Retinal pigment epithelial cell (primary cell): ENCODE data around the gene HDAC9.

Source experiments
- DNase-seq: peaks from one replicate; pipeline ENCODE4 v3.0.0-alpha.2; 2010; ENCODE audit warnings: low read depth
- H3K4me3 ChIP-seq: 2 replicates; pipeline ENCODE4 v1.5.1; 2011; ENCODE audit warnings: mild to moderate bottlenecking, low read length, control low read depth, moderate library complexity
- TF ChIP-seq, protein P1 (sequence below): conservative IDR thresholded peaks from 2 replicates; pipeline ENCODE4 v1.5.1; 2011; ENCODE audit warnings: low read depth, low read length, control low read depth, inconsistent platforms

The HDAC9 gene

DNA sequence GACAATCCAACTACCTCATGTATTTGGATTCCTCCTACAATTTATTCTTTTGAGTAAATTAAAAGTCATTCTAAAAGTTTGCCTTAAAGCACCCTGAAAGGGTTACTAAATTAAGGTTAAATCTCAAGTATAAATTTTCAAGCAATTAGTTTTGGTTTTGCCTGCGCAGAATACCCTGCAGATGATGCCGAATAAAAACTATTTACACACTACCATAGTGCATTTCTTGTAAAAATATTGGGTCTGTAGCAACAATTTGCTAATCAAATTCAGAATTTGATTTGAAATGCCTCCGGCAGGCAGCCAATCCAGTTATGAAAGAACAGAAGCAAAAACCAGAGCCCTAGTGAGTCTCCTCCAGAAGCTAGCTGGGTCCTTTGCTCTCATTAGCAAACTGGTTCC lies 499.7 kb downstream of the HDAC9 start:
- TF ChIP-seq, protein P1, sequence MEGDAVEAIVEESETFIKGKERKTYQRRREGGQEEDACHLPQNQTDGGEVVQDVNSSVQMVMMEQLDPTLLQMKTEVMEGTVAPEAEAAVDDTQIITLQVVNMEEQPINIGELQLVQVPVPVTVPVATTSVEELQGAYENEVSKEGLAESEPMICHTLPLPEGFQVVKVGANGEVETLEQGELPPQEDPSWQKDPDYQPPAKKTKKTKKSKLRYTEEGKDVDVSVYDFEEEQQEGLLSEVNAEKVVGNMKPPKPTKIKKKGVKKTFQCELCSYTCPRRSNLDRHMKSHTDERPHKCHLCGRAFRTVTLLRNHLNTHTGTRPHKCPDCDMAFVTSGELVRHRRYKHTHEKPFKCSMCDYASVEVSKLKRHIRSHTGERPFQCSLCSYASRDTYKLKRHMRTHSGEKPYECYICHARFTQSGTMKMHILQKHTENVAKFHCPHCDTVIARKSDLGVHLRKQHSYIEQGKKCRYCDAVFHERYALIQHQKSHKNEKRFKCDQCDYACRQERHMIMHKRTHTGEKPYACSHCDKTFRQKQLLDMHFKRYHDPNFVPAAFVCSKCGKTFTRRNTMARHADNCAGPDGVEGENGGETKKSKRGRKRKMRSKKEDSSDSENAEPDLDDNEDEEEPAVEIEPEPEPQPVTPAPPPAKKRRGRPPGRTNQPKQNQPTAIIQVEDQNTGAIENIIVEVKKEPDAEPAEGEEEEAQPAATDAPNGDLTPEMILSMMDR, result no peak
- DNase-seq, result no peak
- no peak overlapping the region for H3K4me3 ChIP-seq

DNA sequence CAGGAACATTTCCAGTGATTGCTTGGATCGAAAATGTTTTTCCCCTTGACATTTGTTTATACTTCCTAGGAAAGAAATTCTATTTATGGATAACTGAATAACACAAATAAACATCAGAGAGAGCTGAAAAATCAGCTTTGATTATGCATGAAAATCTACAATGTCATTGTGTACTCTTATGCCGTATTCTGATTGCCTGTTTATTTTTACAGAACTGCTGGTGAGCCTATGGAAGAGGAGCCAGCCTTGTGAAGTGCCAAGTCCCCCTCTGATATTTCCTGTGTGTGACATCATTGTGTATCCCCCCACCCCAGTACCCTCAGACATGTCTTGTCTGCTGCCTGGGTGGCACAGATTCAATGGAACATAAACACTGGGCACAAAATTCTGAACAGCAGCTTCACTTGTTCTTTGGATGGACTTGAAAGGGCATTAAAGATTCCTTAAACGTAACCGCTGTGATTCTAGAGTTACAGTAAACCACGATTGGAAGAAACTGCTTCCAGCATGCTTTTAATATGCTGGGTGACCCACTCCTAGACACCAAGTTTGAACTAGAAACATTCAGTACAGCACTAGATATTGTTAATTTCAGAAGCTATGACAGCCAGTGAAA lies 500.4 kb downstream of the HDAC9 start:
- no peak for DNase-seq
- H3K4me3 ChIP-seq, result no peak overlapping the region
- TF ChIP-seq, protein P1, result no peak

GRCh38 chr7:18996583-18996982 lies 501.0 kb downstream of the HDAC9 start:
- TF ChIP-seq, protein P1, result no peak
- no peak overlapping the region for H3K4me3 ChIP-seq
- no peak for DNase-seq

DNA sequence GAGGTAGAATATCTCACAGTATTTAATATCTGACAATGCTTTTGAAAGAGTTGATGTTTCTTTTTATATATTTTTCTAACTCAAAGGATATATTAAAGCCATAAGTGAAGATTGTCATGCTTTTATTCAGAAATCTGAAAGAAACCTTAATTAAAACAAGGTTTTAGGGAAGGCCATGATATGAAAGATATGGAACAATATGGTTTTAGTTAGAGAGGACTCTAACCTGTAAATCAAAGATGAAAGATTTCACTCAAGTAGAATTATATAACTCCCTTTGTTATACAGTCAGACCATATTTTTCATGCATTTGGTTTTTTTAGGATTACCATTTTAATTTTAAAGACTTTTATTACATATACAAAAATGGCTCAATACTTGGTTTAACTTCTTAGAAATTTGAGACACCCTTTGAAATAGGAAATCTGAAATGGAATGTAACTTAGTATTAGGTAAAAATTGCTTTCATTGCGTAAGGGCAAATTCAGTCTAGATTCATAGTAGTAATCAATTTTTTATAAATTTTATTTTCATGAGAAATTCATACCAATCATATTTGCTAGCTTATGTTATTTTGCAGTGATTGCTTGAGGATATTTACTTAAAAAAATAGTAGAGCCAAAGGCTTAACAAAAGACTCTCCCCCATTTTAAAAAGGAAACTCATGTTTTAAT lies 502.1 kb downstream of the HDAC9 start:
- no peak for DNase-seq
- H3K4me3 ChIP-seq, result no peak overlapping the region
- TF ChIP-seq, protein P1, result no peak

DNA sequence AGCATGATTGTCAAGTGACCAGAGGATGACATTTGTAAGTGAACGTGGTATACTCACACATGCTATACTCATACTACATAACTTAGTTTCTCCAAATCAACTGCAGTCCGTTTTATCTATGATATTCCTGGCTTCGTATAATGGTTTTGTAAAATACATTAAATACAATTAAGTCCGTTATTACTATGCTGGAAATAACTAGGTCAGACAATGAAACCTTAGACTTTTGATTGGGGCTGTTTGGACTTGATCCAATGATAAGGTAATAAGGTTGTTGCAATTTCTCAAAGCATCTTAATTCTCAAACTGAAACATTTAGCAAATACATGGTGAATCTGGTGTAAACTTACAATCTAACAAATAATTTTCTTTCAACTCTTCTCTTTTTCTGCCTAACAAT lies 504.9 kb downstream of the HDAC9 start:
- no peak overlapping the region for H3K4me3 ChIP-seq
- TF ChIP-seq, protein P1, result no peak
- no peak for DNase-seq

DNA sequence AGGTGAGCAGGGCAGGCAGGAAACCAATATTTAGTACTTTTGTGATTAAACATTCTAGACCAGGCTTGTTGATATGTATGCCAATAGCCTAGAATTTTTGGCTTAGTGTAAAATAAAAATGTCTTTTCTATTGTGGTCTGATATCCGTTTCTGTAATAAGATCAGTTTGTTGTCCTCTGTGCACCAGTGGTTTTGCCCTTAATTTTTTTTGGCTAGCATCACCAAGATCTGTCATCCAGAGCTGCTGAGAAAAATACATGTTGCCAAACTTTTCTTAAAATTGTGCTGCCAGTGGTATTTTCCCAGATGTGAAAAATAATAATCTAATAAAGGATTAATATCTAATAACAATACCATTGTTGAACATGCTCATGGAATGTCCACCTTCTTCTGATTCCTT lies 506.3 kb downstream of the HDAC9 start:
- TF ChIP-seq, protein P1, result no peak
- H3K4me3 ChIP-seq, result no peak overlapping the region
- DNase-seq, result no peak

DNA sequence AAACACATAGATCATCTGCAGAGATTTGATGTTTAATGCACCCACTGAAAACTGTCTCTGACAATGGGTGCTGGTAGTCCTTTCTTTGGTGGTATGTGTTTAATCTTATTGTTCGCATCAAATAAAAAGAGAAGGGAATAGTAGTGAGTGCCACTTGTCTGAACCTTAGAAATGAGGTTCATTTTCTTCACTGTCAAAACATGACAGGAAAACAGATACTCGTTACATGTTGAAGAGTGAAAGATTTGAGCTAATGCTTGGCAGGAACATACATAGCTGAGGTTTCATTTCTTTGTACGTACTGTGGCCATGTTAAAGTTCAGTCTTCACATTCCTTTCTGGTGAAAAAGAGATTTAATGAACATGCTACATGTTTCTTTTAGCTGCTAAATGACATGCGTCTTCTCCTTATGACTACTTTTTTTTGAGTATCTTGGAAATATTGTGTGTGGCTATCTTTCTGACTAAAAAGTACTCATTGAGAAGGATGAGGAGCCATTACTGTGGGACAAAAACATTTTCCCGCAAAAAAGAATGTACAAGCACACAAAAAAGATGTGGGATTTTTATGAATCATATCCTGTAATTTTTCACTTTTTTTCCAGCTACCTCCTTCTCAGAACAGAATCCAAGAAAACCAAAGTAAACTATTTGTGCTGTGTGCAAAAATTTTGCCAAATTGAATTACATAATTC lies 513.8 kb downstream of the HDAC9 start:
- DNase-seq, result no peak
- H3K4me3 ChIP-seq, result no peak overlapping the region

More for the DNA sequence above, 513.8 kb downstream of the HDAC9 start:
- TF ChIP-seq, protein P1, result no peak
